ENCODE measurements around the gene TENM3.

GRCh38 chr4:182483685-182484084, 240.5 kb downstream of the TENM3 start:
- no peak for TF ChIP-seq GATA3 (IDR thresholded peaks at IDR 0.05; ENCODE audit: low read depth, low read length)
- TF ChIP-seq GATA2 (IDR thresholded peaks at IDR 0.05; ENCODE audit: low read depth, low read length) = no peak

Data from SH-SY5Y (cell line).